ENCODE measurements around the gene ENTPD1. TPM values are rescaled to one million over a fixed set of nuclear protein-coding genes. Genes with fewer than 3 reads are reported as not detected.

ENTPD1 gene
- total RNA-seq, 1 donor from 2014 or later = not detected

DNA sequence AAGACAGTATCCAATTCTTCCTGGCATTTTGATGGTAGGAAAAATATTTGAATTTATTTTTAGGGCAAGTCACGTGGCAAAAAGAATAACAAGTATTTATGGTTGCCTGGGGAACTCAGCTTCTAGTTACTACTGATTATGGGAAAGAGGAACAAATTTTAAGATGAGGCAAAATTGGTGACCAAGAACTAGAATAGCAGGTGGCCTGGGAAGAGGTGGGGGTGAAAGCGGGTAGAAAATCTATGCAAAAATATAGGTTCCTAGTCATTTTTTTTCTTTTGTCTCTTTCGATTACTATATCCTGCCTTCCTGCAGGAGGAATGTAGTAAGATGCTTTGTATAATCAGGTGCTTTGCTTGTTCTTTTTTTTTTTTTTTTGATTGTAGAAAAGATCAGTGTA lies 27.8 kb downstream of the ENTPD1 start:
- TF ChIP-seq, protein P1, sequence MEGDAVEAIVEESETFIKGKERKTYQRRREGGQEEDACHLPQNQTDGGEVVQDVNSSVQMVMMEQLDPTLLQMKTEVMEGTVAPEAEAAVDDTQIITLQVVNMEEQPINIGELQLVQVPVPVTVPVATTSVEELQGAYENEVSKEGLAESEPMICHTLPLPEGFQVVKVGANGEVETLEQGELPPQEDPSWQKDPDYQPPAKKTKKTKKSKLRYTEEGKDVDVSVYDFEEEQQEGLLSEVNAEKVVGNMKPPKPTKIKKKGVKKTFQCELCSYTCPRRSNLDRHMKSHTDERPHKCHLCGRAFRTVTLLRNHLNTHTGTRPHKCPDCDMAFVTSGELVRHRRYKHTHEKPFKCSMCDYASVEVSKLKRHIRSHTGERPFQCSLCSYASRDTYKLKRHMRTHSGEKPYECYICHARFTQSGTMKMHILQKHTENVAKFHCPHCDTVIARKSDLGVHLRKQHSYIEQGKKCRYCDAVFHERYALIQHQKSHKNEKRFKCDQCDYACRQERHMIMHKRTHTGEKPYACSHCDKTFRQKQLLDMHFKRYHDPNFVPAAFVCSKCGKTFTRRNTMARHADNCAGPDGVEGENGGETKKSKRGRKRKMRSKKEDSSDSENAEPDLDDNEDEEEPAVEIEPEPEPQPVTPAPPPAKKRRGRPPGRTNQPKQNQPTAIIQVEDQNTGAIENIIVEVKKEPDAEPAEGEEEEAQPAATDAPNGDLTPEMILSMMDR (conservative IDR thresholded peaks at IDR 0.05; ENCODE audit: low read depth, low read length) = no peak
- DNase-seq (ENCODE audit: low read depth) = no peak
- no peak overlapping the region for H3K4me3 ChIP-seq (ENCODE audit: low read depth, low read length)

DNA sequence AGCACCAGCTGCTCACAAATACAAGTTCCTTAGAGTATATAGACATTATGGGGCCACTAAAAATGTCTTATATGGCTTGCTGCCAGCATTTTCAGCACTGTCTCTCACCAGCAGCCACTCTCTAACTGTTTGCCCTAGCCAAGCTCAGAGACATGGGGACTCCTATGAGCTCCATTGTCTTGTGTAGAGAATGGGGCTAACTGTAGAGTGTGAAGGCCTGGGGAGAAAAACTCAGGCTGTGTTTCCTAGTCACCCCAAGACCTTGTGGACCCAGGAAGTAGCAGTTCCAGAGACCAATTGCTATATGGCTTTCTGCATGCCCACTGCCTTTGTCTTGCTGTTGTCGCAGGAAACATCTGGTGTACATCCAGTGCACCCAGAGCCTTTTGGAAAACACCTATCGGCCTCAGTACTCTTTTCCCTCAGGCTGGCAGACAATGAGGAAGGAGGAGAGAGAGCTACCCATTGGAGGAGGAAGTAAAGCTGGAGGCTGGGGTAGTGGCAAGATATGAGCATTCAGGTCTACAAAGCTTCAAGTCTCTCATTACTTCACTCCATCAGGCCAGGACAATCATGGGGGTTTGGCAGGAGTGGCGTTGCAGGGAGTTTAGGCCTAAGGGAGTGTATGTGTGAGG lies 28.4 kb downstream of the ENTPD1 start:
- TF ChIP-seq, protein P1 (conservative IDR thresholded peaks at IDR 0.05; ENCODE audit: low read depth, low read length) = no peak
- DNase-seq (ENCODE audit: low read depth) = no peak
- no peak overlapping the region for H3K4me3 ChIP-seq (ENCODE audit: low read depth, low read length)

DNA sequence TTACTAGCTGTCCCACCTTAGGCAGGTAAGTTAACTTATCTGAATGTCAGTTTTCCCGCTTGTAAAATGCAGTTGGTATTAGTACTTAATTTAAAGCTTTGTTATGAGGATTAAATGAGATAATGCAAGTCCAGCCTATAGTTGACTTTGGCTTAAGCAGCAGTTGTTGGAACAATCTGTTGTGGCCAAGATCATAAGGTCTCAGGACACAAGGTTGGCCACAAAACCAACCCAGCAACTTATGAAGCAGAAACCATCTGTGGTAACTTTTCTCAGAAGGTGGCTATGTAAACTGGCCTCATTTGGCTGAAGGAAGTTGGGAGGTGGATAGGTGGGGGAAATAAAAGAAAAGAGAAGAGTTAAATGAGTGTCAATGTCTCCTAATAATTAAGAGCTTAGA lies 29.4 kb downstream of the ENTPD1 start:
- no peak for DNase-seq (ENCODE audit: low read depth)
- TF ChIP-seq, protein P1 (conservative IDR thresholded peaks at IDR 0.05; ENCODE audit: low read depth, low read length) = no peak
- H3K4me3 ChIP-seq (ENCODE audit: low read depth, low read length) = no peak overlapping the region

DNA sequence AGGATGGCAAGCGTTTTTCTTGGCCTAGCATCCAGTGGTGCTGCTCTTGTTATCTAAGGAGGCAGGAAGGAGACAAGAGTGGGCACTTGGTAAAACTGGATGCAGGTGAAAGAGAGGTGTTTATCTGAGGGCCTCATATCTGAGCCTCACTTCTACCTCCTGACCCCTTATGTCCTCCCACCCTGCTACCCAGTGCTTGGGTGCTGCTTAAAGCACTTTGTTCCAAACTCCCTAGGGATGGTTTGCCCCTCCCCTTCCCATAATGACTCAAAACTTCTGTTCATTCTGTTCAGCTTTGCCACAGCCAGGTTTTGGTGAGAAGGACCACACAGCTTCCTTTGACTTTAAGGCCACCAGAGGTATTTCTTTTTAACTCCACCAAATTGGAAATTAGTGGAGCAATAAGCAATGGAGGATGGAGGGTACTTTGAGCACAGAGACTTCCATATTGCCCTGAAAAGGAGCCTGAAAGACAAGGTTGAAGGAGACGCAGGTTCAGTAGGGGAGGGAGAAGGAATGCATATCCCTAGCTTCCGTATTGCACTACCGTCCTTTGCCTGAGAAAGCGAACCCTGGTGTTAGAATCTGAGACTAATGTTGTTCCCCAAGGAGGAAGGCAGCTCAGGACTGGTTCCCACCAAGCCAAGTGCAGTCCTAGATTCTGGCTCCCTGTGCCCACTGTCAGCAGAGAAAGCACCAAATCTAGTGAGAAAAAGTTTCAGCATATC lies 30.1 kb downstream of the ENTPD1 start:
- H3K4me3 ChIP-seq (ENCODE audit: low read depth, low read length) = no peak overlapping the region
- DNase-seq (ENCODE audit: low read depth) = no peak
- TF ChIP-seq, protein P1 (conservative IDR thresholded peaks at IDR 0.05; ENCODE audit: low read depth, low read length) = no peak

DNA sequence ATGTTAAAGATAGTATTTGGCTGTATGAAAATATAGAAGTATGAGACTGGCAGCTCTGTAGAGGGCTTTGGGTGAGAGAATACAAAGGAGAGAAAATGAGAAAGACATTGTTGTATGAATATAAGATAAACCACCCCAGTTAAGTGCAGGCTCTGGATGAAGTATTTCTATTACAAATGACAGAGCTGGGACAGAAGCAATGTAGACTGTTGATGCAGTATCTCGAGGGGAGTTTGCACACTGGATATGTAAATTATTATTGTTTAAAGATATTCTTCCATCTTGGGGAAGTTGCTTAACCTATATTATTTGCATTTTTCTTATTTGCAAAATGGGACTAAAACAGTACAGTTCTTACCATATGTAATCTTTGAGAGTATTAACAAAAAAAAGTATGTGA lies 31.5 kb downstream of the ENTPD1 start:
- no peak for DNase-seq (ENCODE audit: low read depth)
- TF ChIP-seq, protein P1 (conservative IDR thresholded peaks at IDR 0.05; ENCODE audit: low read depth, low read length) = no peak
- H3K4me3 ChIP-seq (ENCODE audit: low read depth, low read length) = no peak overlapping the region

DNA sequence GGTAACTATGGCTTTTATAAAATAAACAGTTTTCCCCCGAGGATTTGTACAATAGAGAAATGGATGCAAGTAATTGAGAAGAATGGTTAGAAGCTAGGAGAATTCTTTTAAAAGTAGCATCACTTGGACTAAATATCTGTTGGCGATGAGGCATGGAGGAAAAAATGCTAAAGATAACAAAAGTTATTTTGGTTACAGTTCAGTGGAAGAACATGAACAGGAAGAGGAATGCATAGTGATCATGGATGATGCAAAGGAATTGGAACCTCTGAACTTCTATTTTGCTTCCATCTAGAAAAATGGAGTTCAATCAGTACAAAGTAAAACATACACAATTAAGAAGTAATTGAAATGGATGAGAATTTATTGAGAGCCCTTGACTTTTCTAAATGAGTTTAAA lies 32.9 kb downstream of the ENTPD1 start:
- H3K4me3 ChIP-seq (ENCODE audit: low read depth, low read length) = no peak overlapping the region
- TF ChIP-seq, protein P1 (conservative IDR thresholded peaks at IDR 0.05; ENCODE audit: low read depth, low read length) = no peak
- DNase-seq (ENCODE audit: low read depth) = no peak

DNA sequence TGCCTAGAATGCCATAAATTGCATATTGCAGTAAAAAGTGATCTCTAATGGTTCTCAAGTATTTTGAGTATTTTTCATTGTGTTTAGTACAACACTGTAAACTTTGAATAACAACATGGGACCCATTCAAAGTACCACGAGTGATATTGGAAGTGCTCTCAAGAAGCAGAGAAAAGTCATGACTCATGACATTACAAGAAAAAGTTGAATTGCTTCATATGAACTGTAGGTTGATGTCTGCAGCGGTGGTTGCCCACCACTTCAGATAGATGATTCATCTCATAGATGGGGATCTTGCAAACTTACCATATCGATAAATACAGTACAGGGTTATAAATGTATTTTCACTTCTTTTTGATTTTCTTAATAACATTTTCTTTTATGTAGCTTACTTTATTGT lies 33.9 kb downstream of the ENTPD1 start:
- TF ChIP-seq, protein P1 (conservative IDR thresholded peaks at IDR 0.05; ENCODE audit: low read depth, low read length) = no peak
- no peak overlapping the region for H3K4me3 ChIP-seq (ENCODE audit: low read depth, low read length)
- no peak for DNase-seq (ENCODE audit: low read depth)

Data from epithelial cell of proximal tubule (primary cell).